Gastroesophageal sphincter (tissue), 4 donors: ENCODE data around the gene PRSS56. TPM values are rescaled to one million over a fixed set of nuclear protein-coding genes. Genes with fewer than 3 reads are reported as not detected.
"Not testable (repeated sequence)": the region's sequence is repeated elsewhere in the genome, so short reads cannot be mapped to it uniquely, and the experiment has no call there.

Source experiments
- ATAC-seq: fragments of 150-250 bp; one replicate; pipeline ENCODE4 v1.9.1; 2016; ENCODE audit warnings: mild to moderate bottlenecking, moderate library complexity
- H3K27ac ChIP-seq, 4 donors: fragments of 200-600 bp; sonication (generic) in 3 of 4; 1 replicate in 3 of 4; 2 replicates in 1 of 4; pipeline ENCODE4 v1.5.1; 2016 to 2019
- H3K27me3 ChIP-seq: fragments of 200-600 bp; sonication (generic); one replicate; pipeline ENCODE4 v1.5.1; 2019
- H3K36me3 ChIP-seq, 2 donors: fragments of 200-600 bp; sonication (generic); one replicate each; pipeline ENCODE4 v1.5.1; 2019; ENCODE audit warnings: control low read depth in 1 of 2
- H3K4me1 ChIP-seq, 3 donors: fragments of 200-600 bp; sonication (generic); 1 replicate in 2 of 3; 2 replicates in 1 of 3; pipeline ENCODE4 v1.5.1; 2016 to 2019; ENCODE audit warnings: control low read depth in 2 of 3
- H3K4me3 ChIP-seq, 2 donors: fragments of 200-600 bp; sonication (generic); one replicate each; pipeline ENCODE4 v1.5.1; 2019; ENCODE audit warnings: mild to moderate bottlenecking in 1 of 2, moderate library complexity in 1 of 2
- H3K9me3 ChIP-seq, 3 donors: fragments of 200-600 bp; sonication (generic); one replicate each; pipeline ENCODE4 v1.5.1; 2017 to 2019; ENCODE audit warnings: control low read depth in 2 of 3
- CTCF ChIP-seq, 4 experiments: fragments of 200-600 bp in 2 of 4; fragments of 450-650 bp in 2 of 4; sonication (generic) in 1 of 4; IDR thresholded peaks; one replicate each; pipeline ENCODE4 v1.5.1; 2017 to 2019; ENCODE audit warnings: antibody characterized with exemption in 4 of 4, mild to moderate bottlenecking in 2 of 4, moderate library complexity in 2 of 4
- EP300 ChIP-seq: sonication (generic); formaldehyde crosslinking; IDR thresholded peaks from one replicate; pipeline ENCODE4 v1.6.1; 2017; ENCODE audit warnings: antibody characterized with exemption, mild to moderate bottlenecking
- POLR2A ChIP-seq, 2 donors: fragments of 450-650 bp; IDR thresholded peaks; one replicate each; pipeline ENCODE4 v1.6.1; 2017; ENCODE audit warnings: antibody characterized with exemption in 2 of 2, mild to moderate bottlenecking in 2 of 2, moderate library complexity in 1 of 2
- POLR2AphosphoS5 ChIP-seq: sonication (generic); formaldehyde crosslinking; IDR thresholded peaks from one replicate; pipeline ENCODE4 v1.6.1; 2017; ENCODE audit warnings: antibody characterized with exemption
- WGBS, 2 donors: methylation state at CpG; one replicate each; pipeline ENCODE4 v1.1.5; 2018; ENCODE audit warnings: low coverage in 1 of 2; 5-methylcytosine and 5-hydroxymethylcytosine counted together
- total RNA-seq, 4 donors: library from RNA; depleted of rRNA; stranded (reverse); fragments of >200 nt; gene quantifications; one replicate each; pipeline ENCODE4 v1.1.0, GENCODE V29; 2016

PRSS56 gene
- total RNA-seq, 4 donors from 2014 or later, result not detected

GRCh38 chr2:232528746-232529460 is 8.7 kb downstream of the PRSS56 start:
- peaks cover 0 to 20% (median 9%) of the 10 kb centered on the region in 3 donors for H3K4me1 ChIP-seq
- ATAC-seq, result no peak
- no peak overlapping the region for H3K4me3 ChIP-seq
- H3K27me3 ChIP-seq, result peaks cover 37% of the 10 kb centered on the region
- no peaks in the 10 kb centered on the region for H3K9me3 ChIP-seq
- WGBS, 2 donors, result 40 to 86% methylated on average over 1 of the region's 11 CpGs
- no peak for TF ChIP-seq EP300
- TF ChIP-seq POLR2AphosphoS5, result no peak
- TF ChIP-seq POLR2A (IDR thresholded peaks at IDR 0.05), result no peak
- no peak for TF ChIP-seq CTCF (IDR thresholded peaks at IDR 0.05)
- H3K27ac ChIP-seq, result no peak overlapping the region
- no peaks in the 10 kb centered on the region for H3K36me3 ChIP-seq

GRCh38 chr2:232529806-232530547 is 9.8 kb downstream of the PRSS56 start:
- ATAC-seq, result no peak
- no peak for TF ChIP-seq EP300
- no peak for TF ChIP-seq CTCF (IDR thresholded peaks at IDR 0.05)
- no peak for TF ChIP-seq POLR2A (IDR thresholded peaks at IDR 0.05)
- TF ChIP-seq POLR2AphosphoS5, result no peak
- Histone ChIP-seq H3K36me3 (no peaks in the 10 kb centered on the region), H3K9me3 (no peaks in the 10 kb centered on the region), H3K4me1 (peaks cover 0 to 11% (median 6%) of the 10 kb centered on the region in 3 donors), H3K27ac (no peak overlapping the region), H3K27me3 (peaks cover 29% of the 10 kb centered on the region), H3K4me3 (no peak overlapping the region)
- WGBS, 2 donors, result 87 to 88% methylated on average over 13 to 15 of the region's 17 CpGs

- ATAC-seq, result no peak
- peaks cover 29% of the 10 kb centered on the region for H3K27me3 ChIP-seq
Observed at GRCh38 chr2:232530626-232531260, 10.6 kb downstream of the PRSS56 start.

GRCh38 chr2:232532419-232532818 is 12.2 kb downstream of the PRSS56 start:
- 33% methylated on average over 7 of the region's 9 CpGs; no CpG with 5 or more reads in 1 of the 2 donors for WGBS, 2 donors
- H3K36me3 ChIP-seq, result no peaks in the 10 kb centered on the region
- TF ChIP-seq CTCF (IDR thresholded peaks at IDR 0.05), result no peak
- TF ChIP-seq POLR2A (IDR thresholded peaks at IDR 0.05), result no peak
- TF ChIP-seq EP300, result no peak
- H3K27ac ChIP-seq, result no peak overlapping the region
- no peaks in the 10 kb centered on the region for H3K4me1 ChIP-seq
- H3K4me3 ChIP-seq, result no peak overlapping the region
- peaks cover 0 to 11% (median 0%) of the 10 kb centered on the region in 3 donors for H3K9me3 ChIP-seq
- ATAC-seq, result no peak
- H3K27me3 ChIP-seq, result peaks cover 40% of the 10 kb centered on the region

More at GRCh38 chr2:232530626-232531260, 10.6 kb downstream of the PRSS56 start:
- Histone ChIP-seq H3K4me3 (no peak overlapping the region), H3K36me3 (no peaks in the 10 kb centered on the region), H3K9me3 (peaks cover 0 to 1% (median 0%) of the 10 kb centered on the region in 3 donors), H3K4me1 (peaks cover 0 to 4% (median 2%) of the 10 kb centered on the region in 3 donors), H3K27ac (no peak overlapping the region)
- WGBS, 2 donors, result 40 to 87% methylated on average over 2 to 6 of the region's 9 CpGs
- TF ChIP-seq POLR2A (IDR thresholded peaks at IDR 0.05) (no peak), CTCF (IDR thresholded peaks at IDR 0.05) (no peak), POLR2AphosphoS5 (no peak), EP300 (no peak)

- Histone ChIP-seq H3K9me3 (peaks cover 0 to 11% (median 0%) of the 10 kb centered on the region in 3 donors), H3K27me3 (peaks cover 44% of the 10 kb centered on the region)
- not testable (repeated sequence) for ATAC-seq, H3K27ac ChIP-seq, H3K4me1 ChIP-seq, H3K4me3 ChIP-seq, H3K36me3 ChIP-seq
- 78 to 100% methylated on average over 3 to 6 of the region's 7 CpGs for WGBS, 2 donors
Observed at GRCh38 chr2:232532821-232533220, 12.6 kb downstream of the PRSS56 start.
